Stimulated activated CD8-positive, alpha-beta memory T cell treated with anti-CD3 and anti-CD28 coated beads, Interleukin-4, amount 100 ng/mL, for 48 hours (primary cell): ENCODE results near the gene FAM3B.
"Not testable (repeated sequence)": the region's sequence is repeated elsewhere in the genome, so short reads cannot be mapped to it uniquely, and the experiment has no call there.

Experiments used
- DNase-seq: peaks from one replicate; pipeline ENCODE4 v3.0.0-alpha.2; 2020

Gene FAM3B

GRCh38 chr21:41350436-41351155 is 34.0 kb downstream of the FAM3B start:
- DNase-seq = no peak

DNA sequence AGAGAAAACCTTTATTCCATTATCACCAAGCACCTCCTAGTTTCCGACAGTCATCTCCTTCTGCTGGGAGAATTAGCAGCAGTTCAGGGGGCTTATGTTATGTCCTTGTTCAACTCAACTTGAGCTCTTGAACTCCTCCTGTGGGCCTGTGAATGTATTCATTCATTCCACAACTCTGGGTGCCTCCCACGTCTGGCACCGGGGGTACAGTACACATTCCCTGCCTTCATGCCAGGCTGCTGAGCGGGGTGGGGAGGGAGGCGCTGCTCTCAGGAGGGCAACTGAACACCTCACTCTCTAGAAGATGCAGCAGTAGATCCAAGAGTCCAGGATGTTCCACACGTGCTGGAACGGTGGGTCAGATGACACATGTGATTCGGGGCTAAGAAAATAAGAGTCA is 40.9 kb downstream of the FAM3B start:
- DNase-seq = no peak

DNA sequence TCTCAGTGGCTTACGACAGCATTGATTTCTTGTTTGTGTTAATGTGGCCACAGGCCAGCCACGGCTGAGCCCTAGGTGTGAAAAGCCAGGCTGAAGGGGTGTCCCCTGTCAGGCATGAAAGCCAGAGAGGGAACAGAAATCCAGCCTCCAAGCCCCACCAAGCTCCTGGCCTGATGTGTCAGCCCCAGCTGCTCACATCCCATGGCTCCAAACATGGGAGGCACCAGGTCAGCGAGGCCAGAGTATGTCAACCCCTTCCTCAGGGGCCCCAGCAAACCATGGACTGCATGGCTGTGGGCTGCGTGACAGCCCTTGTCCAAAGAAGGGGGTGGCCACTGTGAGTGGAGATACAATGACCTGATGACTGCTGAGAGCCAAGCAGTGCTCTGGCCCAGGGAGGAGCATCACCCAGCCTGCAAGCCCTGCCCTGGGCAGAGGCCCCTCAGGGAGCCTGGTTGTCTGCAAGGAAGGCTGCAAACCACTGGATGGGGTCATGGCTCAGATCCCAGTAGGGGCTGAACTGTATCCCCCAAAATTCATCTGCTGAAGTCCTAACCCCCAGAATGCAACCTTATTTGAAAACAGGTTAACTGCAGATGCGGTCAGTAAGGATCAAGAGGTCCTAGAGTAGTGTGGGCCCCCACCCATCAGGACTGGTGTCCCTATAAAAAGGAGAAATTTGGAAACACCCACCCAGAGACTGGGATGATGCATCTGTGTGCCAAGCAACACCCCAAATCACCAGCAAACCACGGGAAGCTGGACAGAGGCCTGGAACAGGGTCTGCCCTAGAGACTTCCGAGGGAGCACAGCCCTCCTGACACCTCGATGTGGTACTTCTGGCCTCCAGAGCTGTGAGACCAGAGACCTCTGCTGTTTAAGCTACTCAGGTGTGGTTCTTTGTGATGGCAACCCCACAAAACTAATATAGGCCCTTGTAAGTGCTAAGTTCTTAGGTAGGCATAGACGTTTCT is 41.9 kb downstream of the FAM3B start:
- no peak for DNase-seq

- no peak for DNase-seq
Measured at GRCh38 chr21:41359286-41359685, 42.7 kb downstream of the FAM3B start.

- not testable (repeated sequence) for DNase-seq
Measured at GRCh38 chr21:41359754-41360071, 43.1 kb downstream of the FAM3B start.

- DNase-seq = no peak
Measured at GRCh38 chr21:41360072-41360821, 43.6 kb downstream of the FAM3B start.

GRCh38 chr21:41361053-41361785 is 44.6 kb downstream of the FAM3B start:
- DNase-seq = no peak

- DNase-seq = peak; percentile 76
Measured at GRCh38 chr21:41361786-41362604, 45.4 kb downstream of the FAM3B start, which contains the start of gene MX2. MX2 (plus strand) TSS chr21:41362027; CDS start chr21:41376907, 14,880 bp downstream.

DNA sequence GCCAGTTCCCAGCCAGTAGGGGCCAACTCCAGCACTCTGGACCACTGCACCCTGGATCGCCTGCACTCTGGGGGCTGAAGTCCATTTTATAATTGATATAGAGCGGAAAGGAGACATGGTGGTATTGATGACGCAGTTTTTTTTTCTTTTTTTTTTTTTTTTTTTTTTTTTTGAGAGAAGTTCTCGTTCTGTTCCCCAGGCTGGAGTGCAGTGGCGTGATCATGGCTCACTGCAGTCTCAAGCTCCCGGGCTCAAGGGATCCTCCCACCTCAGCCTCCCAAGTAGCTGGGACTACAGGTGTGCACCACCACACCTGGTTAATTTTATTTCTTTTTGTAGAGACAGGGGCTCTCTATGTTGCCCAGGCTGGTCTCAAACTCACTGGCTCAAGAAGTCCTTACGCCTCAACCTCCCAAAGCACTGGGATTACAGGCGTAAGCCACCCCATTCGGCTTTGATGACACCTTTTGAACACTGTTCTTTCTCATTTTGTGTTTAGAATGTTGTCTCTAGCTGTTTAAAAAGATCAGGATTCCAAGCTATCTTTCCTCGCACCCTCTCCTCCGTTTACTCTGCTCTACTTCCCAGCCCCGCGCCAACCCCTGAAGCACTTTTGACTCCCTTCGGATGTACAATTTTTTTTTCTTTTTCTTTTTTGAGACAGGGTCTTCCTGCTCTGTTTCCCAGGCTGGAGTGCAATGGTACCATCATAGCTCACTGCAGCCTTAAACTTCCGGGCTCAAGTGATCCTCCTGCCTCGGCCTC is 46.2 kb downstream of the FAM3B start:
- no peak for DNase-seq

DNA sequence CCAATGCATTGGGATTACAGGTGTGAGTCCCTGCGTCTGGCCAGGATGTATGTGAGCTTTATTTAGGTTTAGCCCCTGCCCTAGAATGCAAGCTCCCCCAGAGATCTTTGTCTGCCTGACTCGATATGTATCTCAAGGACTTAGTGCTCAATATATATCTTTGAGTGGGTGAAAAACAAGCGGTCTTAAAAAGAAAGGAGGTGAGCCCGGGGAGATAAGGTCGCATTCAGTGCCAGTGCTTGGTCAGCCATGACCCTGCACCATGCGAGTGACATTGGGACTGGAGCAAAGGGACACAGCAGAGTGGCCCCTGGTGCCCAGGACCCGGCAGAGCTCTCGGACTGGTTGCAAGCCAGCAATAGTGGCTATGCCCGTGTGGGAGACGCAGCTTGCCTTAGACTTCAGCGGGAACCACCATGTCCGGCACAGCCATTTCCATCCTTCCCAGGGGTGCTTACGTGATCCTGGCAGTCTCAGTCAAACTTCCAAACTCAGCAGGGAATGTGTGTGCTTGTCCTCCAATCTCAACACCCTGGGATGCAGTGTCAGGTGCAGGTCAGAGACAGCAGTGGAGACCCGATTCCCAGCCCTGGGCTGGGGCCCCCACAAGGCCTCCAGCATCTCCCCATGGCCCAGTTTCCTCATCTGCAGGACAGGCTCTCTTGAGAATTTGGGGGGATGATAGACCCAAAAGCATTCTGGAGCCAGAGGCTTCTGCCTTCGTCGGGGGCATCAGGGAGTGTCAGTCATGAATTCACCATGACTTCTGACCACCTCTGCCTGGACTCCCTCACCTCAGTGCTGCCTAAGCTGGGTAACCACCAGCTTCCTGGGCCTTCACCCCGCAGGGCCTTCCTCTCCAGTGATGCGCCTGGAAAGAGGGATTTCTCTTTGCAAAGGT is 47.0 kb downstream of the FAM3B start:
- DNase-seq = no peak

- DNase-seq = no peak
Measured at GRCh38 chr21:41364308-41364707, 47.7 kb downstream of the FAM3B start.

DNA sequence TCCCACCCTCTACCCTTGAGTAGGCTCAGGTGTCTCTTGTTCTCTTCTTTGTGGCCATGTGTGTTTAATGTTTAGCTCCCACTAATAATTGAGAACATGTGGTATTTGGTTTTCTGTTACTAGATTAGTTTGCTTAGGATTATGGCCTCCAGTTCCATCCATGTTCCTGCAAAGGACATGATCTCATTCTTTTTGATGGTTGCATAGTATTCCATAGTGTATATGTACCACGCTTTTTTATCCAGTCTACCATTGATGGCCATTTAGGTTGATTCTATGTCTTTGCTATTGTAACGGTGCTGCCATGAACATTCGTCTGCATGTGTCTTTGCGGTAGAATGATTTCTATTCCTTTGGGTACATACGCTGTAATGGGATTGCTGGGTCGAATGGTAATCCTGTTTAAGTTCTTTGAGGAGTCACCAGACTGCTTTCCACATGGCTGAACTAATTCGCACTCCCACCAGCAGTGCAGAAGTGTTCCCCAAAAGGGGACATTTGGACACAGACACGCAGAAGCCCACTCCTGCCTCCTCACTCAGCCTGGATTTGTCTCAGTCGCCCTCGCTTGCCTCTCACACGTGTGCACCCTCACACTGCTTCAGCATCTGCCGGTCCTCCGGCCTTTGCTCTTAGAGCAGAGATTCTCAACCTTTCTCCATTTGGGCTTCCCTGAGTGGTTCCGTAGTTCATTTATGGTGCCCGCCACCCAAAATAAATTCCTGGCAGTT is 48.9 kb downstream of the FAM3B start:
- no peak for DNase-seq

DNA sequence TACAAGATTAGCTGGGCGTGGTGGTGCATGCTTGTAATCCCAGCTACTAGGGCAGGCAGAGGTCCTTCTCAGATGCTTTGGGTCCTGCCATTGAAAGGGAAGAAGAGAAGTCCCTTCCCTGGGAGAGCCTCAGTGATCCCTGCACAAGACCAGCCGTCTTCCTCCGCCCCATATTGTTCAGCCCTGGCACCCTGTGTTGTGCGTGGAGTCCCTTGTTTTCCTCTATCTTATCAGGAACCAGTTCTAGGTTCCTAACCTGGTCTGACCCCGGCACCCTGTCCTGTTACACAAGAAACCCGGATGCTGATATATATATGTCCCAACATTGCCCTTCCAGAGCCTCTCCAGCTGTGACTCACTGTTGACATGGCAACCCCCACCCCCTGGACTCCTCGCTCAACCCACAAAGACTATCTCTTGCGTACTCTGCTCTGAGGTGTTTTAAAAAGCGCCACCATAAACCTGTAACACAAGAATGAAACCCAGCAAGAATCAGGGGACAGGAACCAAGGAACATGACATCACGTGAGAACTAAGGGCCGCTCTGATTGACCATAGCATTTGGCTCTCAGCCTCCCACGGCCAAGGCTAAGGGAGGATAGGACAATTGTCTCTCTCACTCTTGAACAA is 50.0 kb downstream of the FAM3B start:
- DNase-seq = peak; percentile 24

DNA sequence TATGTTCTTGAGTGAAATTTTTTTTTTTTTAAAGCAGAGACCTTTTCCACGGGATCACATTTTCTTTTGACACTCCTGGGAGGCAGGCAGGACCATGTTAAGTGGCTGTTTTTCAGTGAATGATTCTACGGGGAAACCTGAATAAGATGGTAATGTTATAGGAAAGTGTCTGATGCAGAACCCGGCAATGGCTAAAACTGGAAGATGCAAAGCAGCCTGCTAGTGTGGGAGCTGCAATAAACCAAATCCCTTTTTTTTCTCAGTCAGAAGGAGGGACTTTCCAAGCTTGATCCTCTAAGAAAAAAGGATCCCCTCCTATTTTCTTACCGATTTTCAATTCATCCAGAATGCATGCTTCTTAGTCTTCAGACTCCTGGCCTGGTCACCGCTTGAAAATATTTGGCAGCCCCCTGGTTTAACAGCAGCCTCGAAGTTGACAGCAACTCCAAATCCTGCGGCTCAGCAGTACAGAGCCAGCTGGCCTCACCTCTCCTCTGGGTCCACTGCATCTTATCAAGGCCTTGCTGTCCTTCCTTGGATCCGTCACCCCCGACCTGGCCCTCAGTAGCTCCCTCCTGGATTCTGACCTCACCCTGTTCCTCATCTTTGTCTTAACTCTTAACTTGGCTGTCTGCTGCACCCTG is 50.8 kb downstream of the FAM3B start:
- peak; percentile 20 for DNase-seq

DNA sequence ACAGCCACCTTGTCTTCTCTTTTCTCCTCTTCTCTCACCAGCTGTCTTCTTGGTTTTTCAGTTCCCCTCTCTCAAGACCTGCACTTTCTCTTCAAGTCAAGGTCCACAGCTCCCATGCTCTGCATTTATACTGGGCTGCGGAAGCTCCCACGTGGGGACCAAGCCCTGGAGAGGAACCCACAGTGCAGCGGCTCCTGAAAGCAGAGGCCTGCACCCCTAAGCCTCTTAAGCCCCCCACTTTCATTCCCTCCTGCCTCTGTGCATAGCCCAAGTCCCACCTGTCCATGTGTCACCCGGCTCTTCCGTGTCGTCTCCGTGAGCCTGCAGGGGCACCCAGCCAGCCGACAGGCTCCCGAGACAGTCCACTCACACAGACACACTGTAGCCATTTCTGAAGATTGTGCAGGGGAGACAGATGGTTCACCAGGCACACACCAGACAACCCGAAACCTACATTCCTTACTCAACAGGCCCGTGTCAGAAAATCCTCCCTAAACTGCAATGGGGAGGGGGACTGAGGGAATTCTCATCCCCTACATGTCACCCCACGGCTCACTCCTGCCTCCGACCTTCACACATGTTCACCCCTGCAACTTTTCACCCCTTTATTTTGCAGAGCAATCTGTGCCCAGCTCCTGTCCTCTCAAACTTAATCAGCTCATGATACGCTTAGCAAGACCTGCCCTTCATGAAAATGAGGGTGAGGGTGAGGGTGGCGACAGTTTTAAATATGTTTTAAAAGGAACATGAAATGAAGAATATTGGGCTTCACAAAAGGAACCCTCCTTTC is 51.5 kb downstream of the FAM3B start:
- no peak for DNase-seq

DNA sequence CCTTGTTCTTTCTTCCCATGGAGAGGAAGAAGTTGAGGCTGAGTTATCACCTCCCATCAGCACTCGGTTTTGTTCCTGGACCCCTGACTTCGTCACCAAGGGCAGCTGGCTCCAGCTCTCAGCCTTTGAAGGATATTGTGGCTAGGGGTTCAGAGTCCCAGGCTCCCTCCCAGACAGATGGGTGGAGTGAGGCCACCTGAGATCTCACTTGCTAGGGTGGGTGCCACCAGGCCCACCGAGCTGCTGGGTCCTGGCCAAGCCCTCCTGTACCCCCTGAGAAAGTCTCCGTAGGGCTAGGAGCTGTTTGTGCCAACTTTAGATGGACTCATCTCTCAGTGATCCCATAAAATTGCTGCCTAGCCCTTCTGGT is 52.1 kb downstream of the FAM3B start:
- DNase-seq = no peak
